HG03432 (cell line): ENCODE results near the gene TMEM218.

Experiments used
- ATAC-seq: cut with Tn5 transposase; IDR thresholded peaks from one replicate; pipeline ENCODE4 v1.9.1; 2021; ENCODE audit warnings: mild to moderate bottlenecking, moderate library complexity; ENCODE audit not compliant: unreplicated experiment

Gene TMEM218

GRCh38 chr11:125129316-125129993 is 18.0 kb upstream of the TMEM218 start:
- ATAC-seq: no peak

DNA sequence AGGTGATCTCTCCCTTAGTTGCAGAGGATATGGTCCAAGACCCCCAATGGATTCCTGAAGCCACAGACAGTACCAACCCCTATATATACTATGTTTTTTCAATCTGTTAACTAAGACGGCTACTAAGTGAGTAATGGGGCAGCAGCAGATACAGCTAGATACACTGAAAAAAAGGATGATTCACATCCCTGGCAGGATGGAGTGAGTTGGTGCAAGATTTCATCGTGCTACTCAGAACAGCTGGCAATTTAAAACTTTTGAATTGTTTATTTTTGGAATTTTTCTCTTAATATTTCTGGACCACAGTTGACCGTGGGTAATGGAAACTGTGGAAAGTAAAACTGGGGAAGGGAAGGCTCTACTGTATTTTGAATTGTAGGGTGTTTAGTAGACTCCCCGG is 17.0 kb upstream of the TMEM218 start:
- no peak for ATAC-seq

DNA sequence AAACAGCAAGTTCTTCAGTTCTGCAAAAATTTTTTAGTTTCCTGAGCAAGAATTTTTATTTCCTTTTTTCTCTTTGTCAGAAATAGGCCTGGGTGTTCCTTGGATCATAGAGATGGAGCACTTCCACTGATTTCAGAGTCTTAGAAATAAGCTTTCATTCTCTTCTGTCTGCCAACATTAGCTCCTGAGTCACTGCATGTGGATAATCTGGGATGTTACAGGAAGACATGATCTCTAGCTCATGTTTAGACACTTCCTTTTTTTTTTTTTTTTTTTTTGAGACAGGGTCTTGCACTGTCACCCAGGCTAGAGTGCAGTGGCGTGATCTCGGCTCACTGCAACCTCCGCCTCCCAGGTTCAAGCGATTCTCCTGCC is 13.2 kb upstream of the TMEM218 start:
- no peak for ATAC-seq

DNA sequence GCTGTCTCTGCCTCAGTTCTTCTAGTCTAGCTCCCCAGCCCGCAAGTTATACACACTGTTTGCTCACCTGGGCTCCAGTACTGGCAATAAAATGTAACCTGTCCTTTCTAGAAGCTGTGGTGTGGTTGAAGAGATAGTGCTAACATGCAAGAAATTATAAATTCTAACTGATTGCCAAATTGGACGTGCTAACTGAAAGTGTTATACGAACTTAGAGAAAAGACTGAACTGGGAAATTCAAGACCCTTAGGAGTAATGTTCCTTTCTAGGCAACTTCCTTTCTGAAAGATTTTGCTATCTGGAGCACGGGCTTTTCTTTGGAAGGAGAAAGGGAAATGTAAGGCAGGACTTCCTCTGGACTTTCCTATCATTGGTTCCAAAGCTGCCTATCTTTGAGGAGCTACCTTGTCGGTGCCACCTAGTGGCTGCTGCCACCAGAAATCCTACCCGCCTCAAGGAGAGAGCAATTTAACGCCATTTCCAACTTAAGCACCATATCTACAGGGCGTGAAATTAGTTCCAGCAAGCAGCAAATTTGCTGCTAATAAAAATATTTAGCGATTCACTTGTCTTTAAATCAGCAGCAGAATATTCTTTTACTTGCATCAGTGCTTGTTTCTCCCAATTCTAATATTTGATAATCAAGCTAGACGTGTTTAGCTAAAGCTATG is 12.7 kb upstream of the TMEM218 start:
- peak; percentile 75 for ATAC-seq

- ATAC-seq: no peak
These were observed 11.9 kb upstream of the TMEM218 start for GRCh38 chr11:125123194-125123946.

- no peak for ATAC-seq
These were observed 6.0 kb upstream of the TMEM218 start for GRCh38 chr11:125117429-125117828.

DNA sequence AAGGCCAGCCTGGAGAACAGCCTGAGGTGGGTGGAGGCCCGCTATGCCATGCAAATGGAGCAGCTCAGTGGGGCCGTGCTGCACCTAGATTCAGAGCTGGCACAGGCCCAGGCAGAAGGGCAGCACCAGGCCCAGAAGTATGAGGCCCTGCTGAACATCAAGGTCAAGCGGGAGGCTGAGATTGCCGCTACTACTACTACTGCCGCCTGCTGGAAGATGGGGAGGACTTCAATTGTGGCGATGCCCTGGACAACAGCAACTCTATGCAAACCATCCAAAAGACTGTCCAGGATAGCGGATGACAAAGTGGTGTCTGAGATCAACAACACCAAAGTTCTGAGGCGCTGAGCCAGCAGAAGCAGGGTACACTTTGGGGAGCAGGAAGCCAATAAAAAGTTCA is 3.1 kb upstream of the TMEM218 start:
- no peak for ATAC-seq

DNA sequence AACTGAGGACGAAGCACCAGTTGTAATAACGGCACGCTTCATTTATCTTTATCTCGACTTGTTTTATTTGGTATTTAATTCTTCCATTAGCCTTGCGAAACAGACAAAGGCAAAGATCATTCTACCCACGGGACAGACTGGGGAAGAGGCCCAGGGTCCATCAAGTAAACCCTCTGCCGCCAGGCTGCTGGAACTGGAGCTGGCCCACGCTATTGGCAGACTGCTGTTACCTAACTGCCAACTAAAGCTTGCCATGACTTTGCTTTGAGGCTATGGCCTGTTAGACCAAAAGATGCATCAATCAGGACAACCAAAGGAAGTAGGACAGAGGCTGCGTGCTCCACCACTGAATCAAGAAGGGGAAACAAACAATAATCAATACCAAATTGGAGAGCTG is 780 bp upstream of the TMEM218 start:
- ATAC-seq: no peak

DNA sequence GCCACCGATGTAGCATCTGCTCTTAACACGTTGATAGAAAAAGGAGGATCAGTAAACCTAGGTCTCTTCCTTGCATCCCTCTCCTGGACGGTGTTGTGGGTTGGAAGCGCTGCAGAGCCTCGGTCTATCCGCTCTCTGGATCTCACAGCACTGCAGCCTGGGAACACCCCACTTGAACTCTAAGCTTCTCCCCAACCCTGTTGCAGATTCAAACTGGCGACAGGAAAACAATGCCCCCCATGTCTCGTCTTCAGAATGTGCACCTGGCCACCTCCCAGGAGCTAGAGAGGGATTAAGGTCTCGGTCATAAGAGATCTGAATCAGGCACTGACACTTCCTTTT is 454 bp downstream of the TMEM218 start:
- ATAC-seq: no peak

- no peak for ATAC-seq
These were observed 920 bp downstream of the TMEM218 start for GRCh38 chr11:125110506-125110905.

GRCh38 chr11:125108469-125108868 is 3.0 kb downstream of the TMEM218 start:
- ATAC-seq: no peak

- ATAC-seq: no peak
These were observed 5.5 kb downstream of the TMEM218 start for GRCh38 chr11:125105926-125106325.

GRCh38 chr11:125102510-125102909 is 8.9 kb downstream of the TMEM218 start:
- no peak for ATAC-seq

- no peak for ATAC-seq
These were observed 9.4 kb downstream of the TMEM218 start for GRCh38 chr11:125102025-125102424.

- ATAC-seq: no peak
These were observed 9.8 kb downstream of the TMEM218 start for GRCh38 chr11:125101596-125101995.

GRCh38 chr11:125100136-125100535 is 11.3 kb downstream of the TMEM218 start:
- no peak for ATAC-seq

- no peak for ATAC-seq
These were observed 16.7 kb downstream of the TMEM218 start for GRCh38 chr11:125094731-125095130.

- ATAC-seq: no peak
These were observed 17.9 kb downstream of the TMEM218 start for GRCh38 chr11:125093502-125093901.

DNA sequence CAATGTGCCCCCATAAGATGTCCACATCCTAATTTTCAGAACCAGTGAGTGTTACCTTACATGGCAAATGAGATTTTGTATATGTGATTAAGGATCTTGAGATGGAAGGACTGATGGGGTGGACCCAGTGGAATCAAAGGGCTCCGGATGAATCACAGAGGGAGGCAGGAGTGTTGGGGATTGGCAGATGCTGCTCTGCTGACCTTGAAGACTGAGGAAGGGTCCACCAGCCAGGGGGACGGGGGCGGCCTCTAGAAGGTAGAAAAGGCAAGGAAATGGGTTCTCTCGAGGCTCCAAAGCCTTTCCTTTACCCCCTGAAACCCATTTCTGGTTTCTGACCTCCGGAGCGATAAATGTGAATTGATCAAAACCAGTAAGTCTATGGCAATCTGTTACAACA is 18.8 kb downstream of the TMEM218 start:
- ATAC-seq: no peak

DNA sequence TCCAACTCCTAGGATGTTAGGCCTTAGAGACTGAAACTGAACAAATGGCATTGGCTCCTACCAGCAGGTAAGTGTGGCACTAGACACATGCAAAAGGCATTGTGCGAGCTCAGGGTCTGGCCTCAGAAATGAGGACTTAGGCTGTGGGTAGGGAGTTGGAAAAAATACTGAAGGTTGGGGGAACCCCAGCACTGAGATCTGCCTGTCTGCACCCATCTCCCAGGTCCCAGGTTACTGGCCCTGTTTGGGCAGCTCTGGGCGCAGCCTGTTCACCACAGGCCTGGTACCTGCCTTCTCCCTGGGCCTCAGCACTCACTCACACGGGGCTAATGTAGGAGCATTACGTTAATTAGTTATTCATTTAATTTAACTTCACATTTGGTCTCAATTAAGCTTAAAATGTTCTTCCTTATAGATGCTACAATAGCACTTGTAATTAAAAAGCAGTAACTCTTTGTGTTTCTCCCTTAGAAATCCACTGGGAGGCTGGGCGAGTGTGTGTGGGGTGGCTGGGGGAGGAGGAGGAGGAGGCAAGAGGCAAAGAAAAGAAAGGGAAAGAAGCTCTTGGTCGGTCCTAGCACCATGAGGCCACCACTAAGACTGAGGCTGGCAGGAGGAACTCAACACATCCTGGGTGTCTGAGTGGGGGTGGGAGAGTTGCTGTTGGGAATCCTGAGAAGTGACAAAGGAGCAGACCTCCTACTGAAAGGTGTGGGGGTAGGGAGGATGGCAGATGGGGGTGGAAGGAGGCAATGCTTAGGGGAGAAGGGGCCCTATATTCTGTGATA is 19.4 kb downstream of the TMEM218 start:
- no peak for ATAC-seq

GRCh38 chr11:125091247-125091876 is 20.1 kb downstream of the TMEM218 start:
- peak; percentile 64 for ATAC-seq
